Mesothelial cell of epicardium (in vitro differentiated cells): ENCODE results near the gene GALR2. TPM values are rescaled to one million over a fixed set of nuclear protein-coding genes. Genes with fewer than 3 reads are reported as not detected.

Experiments
- DNase-seq, 2 experiments: peaks; one replicate each; pipeline ENCODE4 v3.0.0; 2021; ENCODE audit warnings: low spot score in 2 of 2; ENCODE audit not compliant: unreplicated experiment in 2 of 2
- H3K27ac Mint-ChIP-seq: 2 replicates; pipeline ENCODE4 v1.8.0; 2021; ENCODE audit warnings: mixed read lengths
- H3K27me3 Mint-ChIP-seq: 2 replicates; pipeline ENCODE4 v1.8.0; 2021; ENCODE audit warnings: low read depth, mixed read lengths
- H3K36me3 Mint-ChIP-seq: 2 replicates; pipeline ENCODE4 v1.8.0; 2021; ENCODE audit warnings: mixed read lengths
- H3K4me1 Mint-ChIP-seq: 2 replicates; pipeline ENCODE4 v1.8.0; 2021; ENCODE audit warnings: mixed read lengths
- H3K4me3 Mint-ChIP-seq: 2 replicates; pipeline ENCODE4 v1.8.0; 2021; ENCODE audit warnings: mild to moderate bottlenecking, moderate library complexity, mixed read lengths
- H3K9me3 Mint-ChIP-seq: 2 replicates; pipeline ENCODE4 v1.8.0; 2021; ENCODE audit warnings: mixed read lengths
- total RNA-seq: library from RNA; stranded (reverse); gene quantifications from 3 replicates; pipeline ENCODE4 v1.2.1, GENCODE V29; 2021
- TF ChIP-seq, protein P1 (sequence below): fragments of 200-600 bp; sonication (generic); IDR thresholded peaks from one replicate; pipeline ENCODE4 v1.5.0; 2021; ENCODE audit warnings: antibody characterized with exemption; ENCODE audit not compliant: unreplicated experiment

GALR2 gene
- total RNA-seq, 1 donor from 2014 or later = not detected

DNA sequence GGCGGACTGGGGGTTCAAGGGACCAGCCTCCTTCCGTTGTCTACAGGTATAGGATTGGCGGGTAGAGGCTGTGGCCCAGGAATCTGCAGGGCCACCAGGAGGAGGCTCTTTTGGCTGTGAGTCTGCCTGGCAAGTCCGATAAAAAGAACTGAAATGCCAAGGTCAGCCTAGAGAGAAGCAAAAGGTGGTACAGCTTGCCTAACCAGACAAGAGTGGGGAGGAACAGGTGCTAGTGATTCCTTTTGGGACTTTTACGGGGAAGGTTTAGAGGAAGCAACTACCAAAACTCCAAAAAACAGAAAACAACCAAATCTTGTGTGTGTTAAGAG is 41.8 kb upstream of the GALR2 start:
- H3K27ac Mint-ChIP-seq = no peak overlapping the region
- no peak overlapping the region for H3K4me3 Mint-ChIP-seq
- H3K36me3 Mint-ChIP-seq = no peaks in the 10 kb centered on the region
- no peaks in the 10 kb centered on the region for H3K27me3 Mint-ChIP-seq
- peaks cover 3% of the 10 kb centered on the region for H3K9me3 Mint-ChIP-seq
- DNase-seq = no peak
- TF ChIP-seq, protein P1, sequence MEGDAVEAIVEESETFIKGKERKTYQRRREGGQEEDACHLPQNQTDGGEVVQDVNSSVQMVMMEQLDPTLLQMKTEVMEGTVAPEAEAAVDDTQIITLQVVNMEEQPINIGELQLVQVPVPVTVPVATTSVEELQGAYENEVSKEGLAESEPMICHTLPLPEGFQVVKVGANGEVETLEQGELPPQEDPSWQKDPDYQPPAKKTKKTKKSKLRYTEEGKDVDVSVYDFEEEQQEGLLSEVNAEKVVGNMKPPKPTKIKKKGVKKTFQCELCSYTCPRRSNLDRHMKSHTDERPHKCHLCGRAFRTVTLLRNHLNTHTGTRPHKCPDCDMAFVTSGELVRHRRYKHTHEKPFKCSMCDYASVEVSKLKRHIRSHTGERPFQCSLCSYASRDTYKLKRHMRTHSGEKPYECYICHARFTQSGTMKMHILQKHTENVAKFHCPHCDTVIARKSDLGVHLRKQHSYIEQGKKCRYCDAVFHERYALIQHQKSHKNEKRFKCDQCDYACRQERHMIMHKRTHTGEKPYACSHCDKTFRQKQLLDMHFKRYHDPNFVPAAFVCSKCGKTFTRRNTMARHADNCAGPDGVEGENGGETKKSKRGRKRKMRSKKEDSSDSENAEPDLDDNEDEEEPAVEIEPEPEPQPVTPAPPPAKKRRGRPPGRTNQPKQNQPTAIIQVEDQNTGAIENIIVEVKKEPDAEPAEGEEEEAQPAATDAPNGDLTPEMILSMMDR = no peak
- H3K4me1 Mint-ChIP-seq = peaks cover 11% of the 10 kb centered on the region

DNA sequence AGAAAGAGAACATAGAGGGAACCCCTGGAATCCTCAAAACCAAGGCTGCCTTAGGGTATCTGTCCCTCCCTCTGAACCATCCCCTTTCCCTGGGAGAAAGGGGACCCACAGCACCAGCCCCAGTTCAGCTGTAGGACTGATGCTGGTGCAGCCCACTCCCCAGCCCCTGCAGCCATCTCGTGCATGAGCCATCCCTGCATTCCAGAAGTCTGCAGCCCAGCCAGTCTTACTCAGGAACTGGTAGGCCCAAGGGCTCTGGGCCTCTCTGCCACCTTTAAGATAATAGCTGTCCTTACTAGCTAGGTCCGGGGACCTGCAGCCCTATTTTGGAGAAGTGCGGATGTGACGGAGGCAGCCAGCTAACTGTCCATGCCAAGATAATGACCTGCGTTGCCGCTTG is 41.4 kb upstream of the GALR2 start:
- Mint-ChIP-seq H3K27me3 (no peaks in the 10 kb centered on the region), H3K27ac (no peak overlapping the region), H3K9me3 (peaks cover 3% of the 10 kb centered on the region), H3K4me1 (peaks cover 11% of the 10 kb centered on the region), H3K4me3 (no peak overlapping the region), H3K36me3 (peaks cover 3% of the 10 kb centered on the region)
- TF ChIP-seq, protein P1 = no peak
- no peak for DNase-seq

DNA sequence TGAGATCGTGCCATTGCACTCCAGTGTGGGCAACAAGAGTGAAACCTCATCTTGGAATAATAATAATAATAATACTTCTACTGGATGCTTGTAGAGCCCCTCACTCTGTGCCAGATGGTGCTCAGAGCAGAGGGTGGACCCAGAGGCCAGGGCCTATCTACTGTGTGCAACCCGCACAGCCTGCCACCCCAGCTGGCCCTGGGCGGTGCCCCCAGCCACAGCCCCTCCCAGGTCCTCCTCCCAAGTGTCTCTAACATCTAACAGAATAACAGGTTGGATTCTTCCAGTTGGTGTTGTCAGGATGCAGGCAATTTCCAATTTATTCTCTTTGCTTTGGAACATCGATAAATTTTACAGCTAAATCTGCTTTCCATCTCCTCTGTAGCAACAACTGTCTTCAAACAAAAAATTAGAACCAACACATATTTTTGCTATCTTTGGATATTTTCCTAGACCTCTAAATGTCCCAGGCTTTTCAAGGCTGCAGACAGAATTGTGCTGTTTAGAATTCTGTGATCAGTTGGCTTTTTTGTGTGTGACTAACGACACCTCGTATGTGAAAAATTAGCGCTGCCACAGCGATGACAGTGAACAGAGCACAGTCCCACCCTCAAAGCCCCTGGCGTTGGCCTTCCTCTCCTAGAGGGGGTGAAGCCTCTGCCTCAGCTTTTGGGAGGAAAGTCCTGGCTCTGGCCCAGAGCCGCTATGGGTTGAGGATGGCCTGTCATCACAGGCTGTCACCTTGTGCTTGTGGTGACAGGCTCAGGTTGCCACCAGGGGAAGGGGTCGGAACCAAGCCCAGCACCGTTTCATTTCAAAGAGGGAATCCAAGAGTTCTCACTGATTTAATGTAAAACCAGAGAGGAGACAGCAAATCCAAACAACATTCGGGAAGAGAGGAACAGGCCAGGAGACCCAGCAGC is 39.9 kb upstream of the GALR2 start:
- TF ChIP-seq, protein P1 = no peak
- Mint-ChIP-seq H3K27ac (no peak overlapping the region), H3K9me3 (peaks cover 3% of the 10 kb centered on the region), H3K4me1 (peaks cover 5% of the 10 kb centered on the region), H3K4me3 (no peak overlapping the region), H3K36me3 (peaks cover 17% of the 10 kb centered on the region), H3K27me3 (no peaks in the 10 kb centered on the region)
- DNase-seq = no peak

DNA sequence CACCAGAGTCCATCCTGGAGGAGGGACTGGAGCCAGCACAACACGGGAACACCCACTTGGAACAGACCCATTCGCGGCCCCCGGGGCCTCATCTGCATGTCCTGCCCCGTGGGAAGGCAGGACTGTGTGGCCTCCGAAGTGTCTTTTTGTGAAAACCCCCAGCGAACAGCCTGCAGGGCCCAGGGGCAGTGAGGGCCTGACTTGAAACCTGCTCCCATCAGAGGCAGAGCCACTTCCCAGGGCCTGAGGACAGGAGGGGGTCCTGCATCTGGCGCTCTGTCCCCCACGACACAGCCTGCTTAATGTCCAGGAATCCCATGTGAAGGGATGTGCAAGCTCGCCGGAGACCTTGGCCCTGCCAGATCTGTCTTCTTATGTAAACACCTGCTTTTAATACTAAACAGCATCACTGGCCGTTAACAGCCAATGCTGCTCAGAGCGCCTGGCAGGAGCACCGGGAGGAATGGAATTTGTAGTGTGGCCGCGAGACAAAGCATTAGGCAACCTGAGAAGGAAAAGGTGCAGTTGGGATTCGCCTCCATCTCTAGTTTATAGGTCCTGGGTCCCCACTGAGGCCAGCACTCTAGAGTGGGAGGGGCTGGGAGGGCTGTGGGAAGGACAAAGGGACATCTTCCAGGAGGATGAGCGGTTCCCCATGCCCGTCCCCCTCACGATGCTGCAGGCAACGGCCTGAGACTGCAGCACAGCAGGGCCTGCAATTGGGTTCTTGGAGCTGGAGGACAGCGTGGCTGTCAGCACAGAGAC is 37.9 kb upstream of the GALR2 start:
- no peak overlapping the region for H3K4me3 Mint-ChIP-seq
- DNase-seq = no peak
- H3K27ac Mint-ChIP-seq = no peak overlapping the region
- no peaks in the 10 kb centered on the region for H3K27me3 Mint-ChIP-seq
- peaks cover 31% of the 10 kb centered on the region for H3K36me3 Mint-ChIP-seq
- TF ChIP-seq, protein P1 = no peak
- peaks cover 3% of the 10 kb centered on the region for H3K9me3 Mint-ChIP-seq
- peaks cover 3% of the 10 kb centered on the region for H3K4me1 Mint-ChIP-seq

DNA sequence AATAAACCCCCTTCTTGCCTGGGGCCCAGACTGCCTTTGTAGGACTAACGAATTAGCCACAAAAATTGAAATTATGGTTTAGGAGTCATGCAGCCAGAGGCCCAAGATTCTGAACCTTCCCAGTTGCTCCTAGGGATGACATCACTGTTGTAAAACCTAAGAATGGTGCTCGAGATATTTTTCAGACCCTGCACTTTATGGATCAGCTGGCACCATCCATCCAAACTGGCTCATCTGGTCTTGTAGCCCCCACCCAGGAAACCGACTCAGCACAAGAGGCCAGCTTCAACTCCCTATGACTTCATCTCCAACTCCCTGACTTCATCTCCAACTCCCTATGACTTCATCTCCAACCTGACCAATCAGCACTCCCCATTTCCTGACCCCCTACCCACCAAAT is 36.5 kb upstream of the GALR2 start:
- H3K4me1 Mint-ChIP-seq = peaks cover 3% of the 10 kb centered on the region
- H3K36me3 Mint-ChIP-seq = peaks cover 35% of the 10 kb centered on the region
- no peak for DNase-seq
- TF ChIP-seq, protein P1 = no peak
- H3K9me3 Mint-ChIP-seq = no peaks in the 10 kb centered on the region
- H3K27ac Mint-ChIP-seq = no peak overlapping the region
- no peaks in the 10 kb centered on the region for H3K27me3 Mint-ChIP-seq
- no peak overlapping the region for H3K4me3 Mint-ChIP-seq
